ENCODE data around the gene NNT.

- TF ChIP-seq CTCF (IDR thresholded peaks at IDR 0.05) (no peak), POLR2A (IDR thresholded peaks at IDR 0.05) (no peak)
Measured at GRCh38 chr5:43609752-43610151, 6.8 kb downstream of the NNT start.
